ENCODE measurements around the gene IGIP.

IGIP gene

GRCh38 chr5:140125637-140126036 lies at the start of gene IGIP:
Gene IGIP (plus strand): TSS chr5:140125937. CDS start chr5:140128477, 2,540 bp downstream.
- no peak for DNase-seq

GRCh38 chr5:140076142-140076541 lies 49.6 kb upstream of the IGIP start:
- DNase-seq, result no peak

GRCh38 chr5:140076788-140077187 lies 48.9 kb upstream of the IGIP start:
- DNase-seq, result no peak

- DNase-seq, result no peak
Measured at GRCh38 chr5:140083120-140083519, 42.6 kb upstream of the IGIP start.

- DNase-seq, result no peak
Measured at GRCh38 chr5:140083650-140084049, 42.1 kb upstream of the IGIP start.

- peak; percentile 94 for DNase-seq
Measured at GRCh38 chr5:140084541-140084940, 41.2 kb upstream of the IGIP start.

- no peak for DNase-seq
Measured at GRCh38 chr5:140090251-140090650, 35.5 kb upstream of the IGIP start.

- DNase-seq, result no peak
Measured at GRCh38 chr5:140093179-140093578, 32.6 kb upstream of the IGIP start.

- no peak for DNase-seq
Measured at GRCh38 chr5:140093866-140094265, 31.9 kb upstream of the IGIP start.

GRCh38 chr5:140094889-140095288 lies 30.8 kb upstream of the IGIP start:
- DNase-seq, result peak; percentile 95

- DNase-seq, result no peak
Measured at GRCh38 chr5:140101179-140101578, 24.6 kb upstream of the IGIP start.

GRCh38 chr5:140103154-140103553 lies 22.6 kb upstream of the IGIP start:
- no peak for DNase-seq

- no peak for DNase-seq
Measured at GRCh38 chr5:140104100-140104499, 21.6 kb upstream of the IGIP start.

GRCh38 chr5:140106101-140106500 lies 19.6 kb upstream of the IGIP start:
- no peak for DNase-seq

- no peak for DNase-seq
Measured at GRCh38 chr5:140106805-140107311, 18.9 kb upstream of the IGIP start.

GRCh38 chr5:140107312-140108092 lies 18.2 kb upstream of the IGIP start:
- DNase-seq, result peak; percentile 90

- DNase-seq, result no peak
Measured at GRCh38 chr5:140108093-140109017, 17.4 kb upstream of the IGIP start.

GRCh38 chr5:140109018-140109758 lies 16.5 kb upstream of the IGIP start:
- DNase-seq, result peak; percentile 60

- no peak for DNase-seq
Measured at GRCh38 chr5:140109759-140110645, 15.7 kb upstream of the IGIP start.

- DNase-seq, result no peak
Measured at GRCh38 chr5:140110646-140110957, 15.1 kb upstream of the IGIP start.

GRCh38 chr5:140111011-140111858 lies 14.5 kb upstream of the IGIP start:
- peak; percentile 32 for DNase-seq
